ENCODE results near the gene SLC13A3. TPM values are rescaled to one million over a fixed set of nuclear protein-coding genes. Genes with fewer than 3 reads are reported as not detected.

Gene SLC13A3
- total RNA-seq, 1 experiment from 2014 or later: not detected

DNA sequence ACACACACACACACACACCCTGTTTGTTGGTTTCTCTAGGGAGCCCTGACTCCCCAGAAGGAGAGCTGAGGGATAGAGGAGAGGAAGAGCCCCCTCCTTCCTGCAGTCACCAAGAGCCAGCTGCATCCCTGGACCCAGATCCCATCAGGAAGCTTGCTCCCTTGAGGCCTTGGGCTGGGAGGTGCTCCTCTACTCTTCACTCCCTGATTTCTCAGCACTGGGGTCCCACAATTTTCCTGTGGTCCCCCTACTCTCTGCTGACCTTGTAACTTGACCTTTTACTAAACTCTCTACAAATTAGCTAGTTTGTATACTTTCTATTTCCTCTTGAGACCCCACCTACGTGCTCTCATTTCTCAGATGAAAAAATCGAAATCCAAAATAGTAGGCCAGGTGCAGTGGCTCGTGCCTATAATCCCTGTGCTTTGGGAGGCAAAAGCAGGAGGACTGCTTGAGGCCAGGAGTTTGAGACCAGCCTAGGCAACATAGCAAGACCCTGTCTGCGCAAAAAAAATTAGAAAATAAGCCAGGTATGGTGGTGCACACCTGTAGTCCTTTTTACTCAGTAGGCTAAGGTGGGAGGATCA lies 95.8 kb downstream of the SLC13A3 start:
- DNase-seq (ENCODE audit: low spot score): no peak

DNA sequence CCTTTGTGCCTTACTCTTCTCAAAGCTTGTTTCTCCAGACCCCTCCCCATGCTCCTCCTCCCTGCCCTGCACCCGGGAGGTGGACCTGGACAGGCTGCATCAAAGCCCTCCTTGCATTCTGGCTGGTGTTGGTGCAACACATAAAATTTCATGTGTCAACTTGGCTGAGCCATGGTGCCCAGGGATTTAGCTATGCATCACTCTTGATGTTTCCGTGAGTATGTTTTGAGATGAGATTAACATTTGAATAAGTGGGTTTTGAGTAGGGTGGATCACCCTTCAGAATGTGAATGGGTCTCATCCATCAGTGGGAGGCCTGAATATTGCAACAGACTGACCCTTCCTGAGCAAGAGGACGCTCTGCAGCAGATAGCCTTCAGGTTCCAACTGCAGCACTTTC lies 96.4 kb downstream of the SLC13A3 start:
- DNase-seq (ENCODE audit: low spot score): no peak

DNA sequence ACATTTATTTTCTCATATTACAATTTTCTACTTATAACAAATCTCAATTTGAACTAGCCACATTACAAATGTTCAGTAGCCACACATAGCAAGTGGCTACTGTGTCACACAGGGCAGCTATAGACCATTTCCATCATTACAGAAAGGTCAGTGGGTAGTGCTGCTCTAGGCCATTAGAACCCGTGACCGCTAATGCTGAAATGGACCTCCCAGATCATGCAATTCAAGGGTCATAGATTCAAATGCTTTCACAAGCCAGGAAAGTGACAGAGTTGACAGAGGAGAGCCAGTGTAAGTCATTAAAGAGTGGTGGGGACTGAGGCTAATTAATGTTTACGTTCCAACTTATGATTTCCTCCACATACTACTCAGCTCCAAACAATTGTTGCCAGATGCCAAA lies 97.3 kb downstream of the SLC13A3 start:
- no peak for DNase-seq (ENCODE audit: low spot score)

DNA sequence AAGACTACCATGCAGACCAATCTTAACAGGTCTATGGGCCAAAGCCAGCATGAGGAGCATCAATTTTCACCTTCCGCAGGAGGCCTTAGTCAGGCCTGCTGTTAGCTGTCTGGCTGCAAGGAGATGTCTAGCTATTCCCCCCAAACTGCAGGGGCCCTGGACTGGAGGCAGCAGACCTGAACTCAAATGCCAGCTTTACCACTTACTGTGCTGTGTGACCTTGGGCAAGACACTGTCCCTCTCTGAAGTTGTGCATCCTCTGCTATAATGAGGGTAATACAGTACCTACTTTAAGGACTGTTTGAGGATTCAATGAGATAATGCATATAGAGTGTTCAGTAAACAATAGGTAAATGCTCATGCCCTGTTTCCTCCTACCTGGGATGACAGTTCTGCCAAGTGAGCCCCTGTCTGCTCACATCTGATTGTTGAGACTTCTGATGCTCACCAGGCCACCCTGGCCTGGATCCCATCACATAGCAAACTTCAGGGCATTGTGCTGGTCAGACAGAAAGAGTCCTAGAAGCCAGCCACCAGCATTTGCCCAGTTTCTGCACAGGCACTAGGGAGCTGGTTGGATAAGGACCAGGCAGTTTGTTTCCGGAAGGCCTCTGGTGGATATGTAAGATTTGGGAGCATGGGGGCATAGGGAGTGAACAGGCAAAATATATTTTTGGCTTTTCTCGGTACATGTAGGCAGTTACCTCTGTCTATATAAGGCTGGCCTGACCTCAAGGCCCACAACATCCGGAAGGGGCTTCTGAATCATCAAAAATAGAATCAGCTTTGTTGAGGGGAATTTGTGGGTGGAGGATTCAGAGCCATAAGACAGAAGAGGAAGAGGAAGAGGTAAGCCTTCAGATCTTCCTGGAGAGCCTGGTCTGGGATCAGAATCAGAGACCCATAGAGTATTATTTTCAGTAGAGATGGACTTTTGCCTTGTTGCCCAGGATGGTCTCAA lies 98.5 kb downstream of the SLC13A3 start:
- peak; percentile 29 for DNase-seq (ENCODE audit: low spot score)

- DNase-seq (ENCODE audit: low spot score): no peak
Observed at GRCh38 chr20:46551522-46552381, 99.5 kb downstream of the SLC13A3 start.

DNA sequence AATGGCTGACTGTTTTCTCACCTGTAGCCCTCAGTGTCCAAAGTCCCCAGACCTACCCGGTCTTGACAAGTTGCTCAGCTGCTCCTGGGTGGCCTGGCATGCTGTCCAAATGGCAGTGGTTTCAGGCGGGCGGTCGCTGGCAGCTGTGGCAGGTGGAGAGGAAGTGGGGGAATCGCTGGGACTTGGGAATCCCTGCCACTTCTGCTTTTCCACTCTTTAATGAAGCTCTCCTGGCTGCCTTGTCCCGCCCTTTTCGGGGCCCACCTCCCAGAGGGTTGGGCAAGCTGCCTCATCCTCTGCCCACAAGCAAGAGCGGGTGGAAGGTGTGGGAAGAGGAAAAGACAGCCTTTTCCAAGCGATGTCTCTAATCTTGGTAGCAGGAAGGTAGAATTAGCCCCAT lies 100.8 kb downstream of the SLC13A3 start, which contains the start of gene OCSTAMP:
Gene OCSTAMP (minus strand): TSS at position 194 of the 400 bp plus-strand sequence. CDS start 94 bp downstream, at position 100.
- no peak for DNase-seq (ENCODE audit: low spot score)

DNA sequence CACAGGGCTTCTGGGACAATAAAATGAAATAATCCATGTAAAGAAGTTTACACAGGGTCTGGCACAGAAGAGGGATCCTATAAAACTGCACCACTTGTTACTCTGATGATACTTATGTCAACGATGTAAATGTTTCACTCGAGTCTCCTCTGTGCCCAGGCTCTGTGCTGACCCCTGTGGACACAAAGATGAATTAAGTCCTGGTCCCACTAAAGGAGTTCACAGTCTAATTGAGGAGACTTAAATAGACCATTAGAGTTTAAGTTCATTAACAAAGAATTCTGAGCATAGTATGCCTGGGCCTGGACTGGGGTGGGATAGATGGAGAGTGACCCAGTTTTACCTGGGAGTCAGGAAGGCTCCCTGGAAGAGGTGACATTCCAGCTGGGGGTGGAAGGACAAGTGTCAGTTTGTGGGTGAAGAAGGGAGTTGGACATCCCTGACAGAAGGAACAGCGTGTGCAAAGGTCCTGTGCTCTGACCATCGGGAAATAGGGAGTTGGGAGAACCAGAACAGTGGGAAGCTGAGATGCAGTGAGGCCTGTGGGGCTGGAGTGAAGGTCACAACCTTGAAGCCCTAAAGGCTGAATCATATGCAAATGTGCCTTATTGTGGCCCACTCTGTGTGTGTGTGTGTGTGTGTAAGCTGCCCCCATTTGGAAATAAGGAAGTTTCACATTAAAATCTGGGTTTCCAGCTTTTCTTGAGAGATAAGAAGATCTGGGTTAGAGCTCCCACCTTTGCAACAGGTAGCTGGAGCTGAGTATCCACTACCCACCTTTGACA lies 101.9 kb downstream of the SLC13A3 start:
- DNase-seq (ENCODE audit: low spot score): no peak

DNA sequence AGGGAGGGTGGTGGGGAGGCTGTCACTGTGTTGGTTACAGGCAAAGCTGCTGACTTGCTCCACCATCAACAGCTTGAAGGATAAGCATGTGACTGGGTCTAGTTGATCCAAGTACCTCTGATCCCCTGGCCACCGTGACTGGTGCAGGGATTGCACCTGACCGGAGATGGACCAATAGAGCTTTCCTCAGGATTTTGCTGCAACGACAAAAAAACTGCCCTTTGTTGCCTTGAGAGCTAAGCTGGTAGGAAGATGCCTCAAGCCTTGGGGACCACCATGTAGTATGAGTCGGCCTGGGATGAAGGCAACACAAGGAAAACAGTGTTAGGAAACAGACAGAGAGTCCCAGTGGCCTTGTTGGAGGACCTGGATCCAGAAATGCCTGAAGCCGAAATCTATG lies 102.6 kb downstream of the SLC13A3 start:
- DNase-seq (ENCODE audit: low spot score): no peak

GRCh38 chr20:46547995-46548394 lies 103.3 kb downstream of the SLC13A3 start:
- no peak for DNase-seq (ENCODE audit: low spot score)

- no peak for DNase-seq (ENCODE audit: low spot score)
Observed at GRCh38 chr20:46546936-46547335, 104.3 kb downstream of the SLC13A3 start.

DNA sequence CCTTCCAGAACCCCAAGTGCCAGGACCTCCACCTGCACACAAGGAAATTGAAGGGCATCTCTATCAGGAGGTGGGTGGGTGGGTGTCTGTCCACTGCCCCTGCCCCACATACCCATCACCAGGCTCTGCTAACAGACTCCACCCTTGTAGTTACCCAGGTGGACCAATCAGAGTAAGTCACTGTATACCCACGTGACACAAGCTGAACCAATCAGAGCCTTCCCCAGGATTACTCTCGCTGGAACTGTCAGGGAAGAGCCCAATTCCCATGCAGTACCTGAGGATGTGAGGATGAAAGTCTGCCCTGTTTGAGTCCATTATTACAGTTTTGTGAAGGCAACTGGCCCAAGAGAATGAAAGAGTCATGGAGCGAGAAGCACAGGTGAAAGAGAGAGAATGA lies 105.0 kb downstream of the SLC13A3 start:
- no peak for DNase-seq (ENCODE audit: low spot score)

DNA sequence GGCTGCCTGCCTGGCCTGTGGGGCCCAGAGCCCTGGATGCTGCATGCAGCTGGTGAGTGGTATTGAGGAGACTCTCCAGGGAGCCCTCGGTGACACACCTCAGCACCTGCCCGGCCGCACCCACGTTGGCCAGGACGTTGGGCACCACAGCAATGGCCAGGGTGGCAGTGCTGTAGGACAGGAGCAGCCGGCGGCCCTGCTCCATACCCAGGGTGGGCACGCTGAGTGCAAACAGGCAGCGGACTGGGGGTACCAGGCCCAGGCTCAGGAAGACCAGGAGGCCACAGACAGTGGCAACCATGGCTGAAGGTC lies 105.5 kb downstream of the SLC13A3 start:
- DNase-seq (ENCODE audit: low spot score): no peak

GRCh38 chr20:46545077-46545826 lies 106.0 kb downstream of the SLC13A3 start:
- DNase-seq (ENCODE audit: low spot score): no peak

- DNase-seq (ENCODE audit: low spot score): no peak
Observed at GRCh38 chr20:46544576-46544975, 106.7 kb downstream of the SLC13A3 start.

DNA sequence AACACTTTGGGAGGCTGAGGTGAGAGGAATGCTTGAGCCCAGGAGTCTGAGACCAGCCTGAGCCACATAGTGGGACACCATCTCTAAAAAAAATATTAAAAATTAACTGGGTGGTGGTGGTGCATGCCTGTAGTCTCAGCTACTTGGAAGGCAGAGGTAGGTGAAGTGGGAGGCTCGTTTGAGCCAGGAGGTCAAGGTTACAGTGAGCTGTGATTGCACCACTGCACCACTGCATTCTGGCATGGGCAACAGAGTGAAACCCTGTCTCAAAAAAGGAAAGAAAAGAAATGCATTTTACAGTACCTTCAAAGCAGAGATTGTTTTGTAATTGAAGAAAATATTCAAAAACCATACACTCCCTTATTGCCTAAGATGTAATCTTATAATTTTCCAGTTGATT lies 107.3 kb downstream of the SLC13A3 start:
- no peak for DNase-seq (ENCODE audit: low spot score)

- DNase-seq (ENCODE audit: low spot score): no peak
Observed at GRCh38 chr20:46543033-46543432, 108.2 kb downstream of the SLC13A3 start.

DNA sequence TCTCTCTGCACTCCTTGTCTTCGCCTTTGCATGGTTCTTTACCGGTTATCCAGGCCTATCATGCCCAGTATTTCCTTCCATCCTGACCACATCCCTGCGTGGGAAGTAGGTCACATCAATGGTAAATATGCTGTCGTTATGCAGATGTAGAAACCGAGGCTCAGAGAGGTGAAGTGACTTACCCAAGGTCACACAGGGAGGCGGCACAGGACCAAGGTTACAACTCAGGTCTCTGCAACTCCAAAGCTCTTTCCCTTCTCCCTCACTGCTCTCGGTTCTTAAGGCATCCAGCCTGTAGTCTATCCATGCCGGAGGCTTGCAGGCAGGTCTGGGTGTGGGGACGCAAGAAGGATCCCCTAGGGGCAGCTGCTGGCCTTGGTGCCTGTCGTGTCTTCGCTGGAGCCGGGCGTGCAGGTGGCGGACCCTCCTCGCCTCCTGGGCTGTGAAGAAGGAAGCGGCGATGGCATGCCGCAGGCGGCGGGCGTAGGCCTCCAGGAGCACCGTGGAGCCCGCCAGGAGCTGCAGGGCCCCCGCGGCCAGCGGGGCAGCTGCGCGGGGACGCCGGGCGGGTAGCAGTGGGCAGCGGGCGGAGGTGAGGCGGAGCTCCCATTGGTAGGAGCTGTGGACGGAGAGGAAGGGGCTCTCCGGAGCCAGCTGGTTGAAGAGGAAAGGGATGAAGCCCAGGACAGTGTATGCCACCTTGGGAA lies 109.9 kb downstream of the SLC13A3 start:
- no peak for DNase-seq (ENCODE audit: low spot score)

- DNase-seq (ENCODE audit: low spot score): no peak
Observed at GRCh38 chr20:46539113-46539512, 112.1 kb downstream of the SLC13A3 start.

DNA sequence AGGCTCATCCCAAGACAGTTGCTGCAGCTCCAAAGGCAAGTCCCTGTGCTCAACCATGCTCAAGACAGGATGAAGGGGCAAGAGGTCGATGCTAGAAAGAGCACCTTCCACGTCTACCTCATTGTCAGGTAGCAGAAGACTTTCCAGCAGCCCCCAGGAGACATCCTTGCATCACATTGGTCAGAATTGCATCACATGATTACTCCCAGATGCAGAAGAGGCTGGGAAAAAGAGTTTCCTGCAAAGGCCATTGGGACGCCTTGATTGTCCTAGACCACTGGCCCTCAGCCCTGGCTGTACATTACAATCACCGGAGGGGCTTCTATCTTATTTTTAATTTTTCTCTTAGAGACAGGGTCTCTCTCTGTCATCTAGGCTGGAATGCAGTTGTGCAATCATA lies 120.6 kb downstream of the SLC13A3 start:
- DNase-seq (ENCODE audit: low spot score): no peak

GRCh38 chr20:46523696-46524328 lies 127.4 kb downstream of the SLC13A3 start:
- peak; percentile 10 for DNase-seq (ENCODE audit: low spot score)
